HPDE6-E6E7 (cell line): ENCODE results near the gene HSF4.

Experiments
- DNase-seq: peaks from one replicate; pipeline ENCODE4 v3.0.0; 2011; ENCODE audit warnings: missing footprints; ENCODE audit errors: extremely low spot score

HSF4 gene

GRCh38 chr16:67166598-67167168 lies 2.1 kb downstream of the HSF4 start:
- DNase-seq = no peak

- DNase-seq = no peak
Observed at GRCh38 chr16:67167588-67167987, 3.0 kb downstream of the HSF4 start.

- DNase-seq = no peak
Observed at GRCh38 chr16:67169011-67169451, 4.5 kb downstream of the HSF4 start.

- DNase-seq = no peak
Observed at GRCh38 chr16:67169642-67170167, 5.2 kb downstream of the HSF4 start.

GRCh38 chr16:67170168-67170948 lies 5.8 kb downstream of the HSF4 start, which contains the start of gene NOL3:
TSS of gene NOL3 (plus strand) at chr16:67170538.
- DNase-seq = peak; percentile 78

- no peak for DNase-seq
Observed at GRCh38 chr16:67170949-67171649, 6.6 kb downstream of the HSF4 start.

GRCh38 chr16:67173323-67173722 lies 8.8 kb downstream of the HSF4 start:
- DNase-seq = no peak

- DNase-seq = peak; percentile 92
Observed at GRCh38 chr16:67173808-67174705, 9.5 kb downstream of the HSF4 start.

- no peak for DNase-seq
Observed at GRCh38 chr16:67174706-67175231, 10.2 kb downstream of the HSF4 start.

- no peak for DNase-seq
Observed at GRCh38 chr16:67176662-67177061, 12.1 kb downstream of the HSF4 start.

- DNase-seq = peak; percentile 94
Observed at GRCh38 chr16:67177743-67178699, 13.5 kb downstream of the HSF4 start.

- no peak for DNase-seq
Observed at GRCh38 chr16:67179421-67180080, 15.0 kb downstream of the HSF4 start.

- no peak for DNase-seq
Observed at GRCh38 chr16:67180166-67180565, 15.6 kb downstream of the HSF4 start.

- no peak for DNase-seq
Observed at GRCh38 chr16:67181346-67181745, 16.8 kb downstream of the HSF4 start.

GRCh38 chr16:67182288-67182687 lies 17.7 kb downstream of the HSF4 start:
- DNase-seq = no peak

- DNase-seq = no peak
Observed at GRCh38 chr16:67183284-67183626, 18.7 kb downstream of the HSF4 start.

- peak; percentile 100 for DNase-seq
Observed at GRCh38 chr16:67183627-67184452, 19.3 kb downstream of the HSF4 start, which contains the start of gene MATCAP1. TSS of gene MATCAP1 (minus strand) at chr16:67183963. CDS start at chr16:67180610, 3,353 bp downstream.

GRCh38 chr16:67184453-67184994 lies 20.0 kb downstream of the HSF4 start:
- no peak for DNase-seq
